Sigmoid colon (tissue), 7 donors: ENCODE results near the gene HECTD4. TPM values are rescaled to one million over a fixed set of nuclear protein-coding genes. Genes with fewer than 3 reads are reported as not detected.
A peak's percentile ranks its signal among the peaks of the same experiment; 100 is the strongest.

Source experiments
- DNase-seq: peaks from one replicate; pipeline ENCODE4 v3.0.0-alpha.2; 2019
- H3K27ac ChIP-seq, 4 donors: fragments of 200-600 bp; sonication (generic); one replicate each; pipeline ENCODE4 v1.5.1; 2016 to 2019; ENCODE audit warnings: mild to moderate bottlenecking in 1 of 4
- H3K27me3 ChIP-seq, 3 donors: fragments of 200-600 bp; sonication (generic); one replicate each; pipeline ENCODE4 v1.5.1; 2019; ENCODE audit warnings: mild to moderate bottlenecking in 1 of 3
- H3K36me3 ChIP-seq, 4 donors: fragments of 200-600 bp; sonication (generic); one replicate each; pipeline ENCODE4 v1.5.1; 2016 to 2019
- H3K4me1 ChIP-seq, 4 donors: fragments of 200-600 bp; sonication (generic); one replicate each; pipeline ENCODE4 v1.5.1; 2017 to 2019
- H3K4me3 ChIP-seq, 4 donors: fragments of 200-600 bp; sonication (generic); one replicate each; pipeline ENCODE4 v1.5.1; 2017 to 2019; ENCODE audit warnings: mild to moderate bottlenecking in 2 of 4, moderate library complexity in 1 of 4
- H3K9me3 ChIP-seq, 4 donors: fragments of 200-600 bp in 3 of 4; sonication (generic) in 3 of 4; one replicate each; pipeline versions ENCODE4 v1.5.1 to v1.6.1; 2013 to 2019
- EP300 ChIP-seq, 4 donors: sonication (generic); formaldehyde crosslinking; IDR thresholded peaks; one replicate each; pipeline ENCODE4 v1.6.1; 2017; ENCODE audit warnings: antibody characterized with exemption in 4 of 4
- POLR2A ChIP-seq, 2 donors: fragments of 450-650 bp; IDR thresholded peaks; one replicate each; pipeline ENCODE4 v1.6.1; 2016; ENCODE audit warnings: antibody characterized with exemption in 2 of 2, mild to moderate bottlenecking in 2 of 2, moderate library complexity in 2 of 2
- POLR2AphosphoS5 ChIP-seq, 4 donors: sonication (generic); formaldehyde crosslinking; IDR thresholded peaks; one replicate each; pipeline ENCODE4 v1.6.1; 2017; ENCODE audit warnings: antibody characterized with exemption in 4 of 4
- WGBS, 2 donors: extraction: QIAGEN DNeasy Blood & Tissue Kit; methylation state at CpG; one replicate each; pipeline ENCODE4 v1.1.7; 2013; 5-methylcytosine and 5-hydroxymethylcytosine counted together
- intact Hi-C: fragments of 100-400 bp; cut with DNase I; formaldehyde crosslinking; loops from one replicate; pipeline ENCODE4 v1.15.1; 2023
- polyA plus RNA-seq, 3 donors: library from polyadenylated mRNA; stranded (reverse); fragments of 200-250 nt; gene quantifications; one replicate each; pipeline ENCODE4 v1.2.3, GENCODE V29; 2013
- total RNA-seq, 4 donors: library from RNA; depleted of rRNA; stranded (reverse); fragments of >200 nt; gene quantifications; one replicate each; pipeline ENCODE4 v1.1.0, GENCODE V29; 2016
- TF ChIP-seq, protein P1 (sequence below), 4 experiments: fragments of 450-650 bp in 3 of 4; fragments of 200-600 bp in 1 of 4; IDR thresholded peaks; one replicate each; pipeline ENCODE4 v1.5.1; 2016 to 2019; ENCODE audit warnings: antibody characterized with exemption in 4 of 4, mild to moderate bottlenecking in 3 of 4, moderate library complexity in 2 of 4
- donor health status: healthy with polysubstance abuse.
- donor health status: Bipolar disorder and iron deficiency.
- donor health status: healthy.

Gene HECTD4
- total and polyA plus RNA-seq, 7 donors, result 5.4 to 64.8 (median 26.0) TPM

DNA sequence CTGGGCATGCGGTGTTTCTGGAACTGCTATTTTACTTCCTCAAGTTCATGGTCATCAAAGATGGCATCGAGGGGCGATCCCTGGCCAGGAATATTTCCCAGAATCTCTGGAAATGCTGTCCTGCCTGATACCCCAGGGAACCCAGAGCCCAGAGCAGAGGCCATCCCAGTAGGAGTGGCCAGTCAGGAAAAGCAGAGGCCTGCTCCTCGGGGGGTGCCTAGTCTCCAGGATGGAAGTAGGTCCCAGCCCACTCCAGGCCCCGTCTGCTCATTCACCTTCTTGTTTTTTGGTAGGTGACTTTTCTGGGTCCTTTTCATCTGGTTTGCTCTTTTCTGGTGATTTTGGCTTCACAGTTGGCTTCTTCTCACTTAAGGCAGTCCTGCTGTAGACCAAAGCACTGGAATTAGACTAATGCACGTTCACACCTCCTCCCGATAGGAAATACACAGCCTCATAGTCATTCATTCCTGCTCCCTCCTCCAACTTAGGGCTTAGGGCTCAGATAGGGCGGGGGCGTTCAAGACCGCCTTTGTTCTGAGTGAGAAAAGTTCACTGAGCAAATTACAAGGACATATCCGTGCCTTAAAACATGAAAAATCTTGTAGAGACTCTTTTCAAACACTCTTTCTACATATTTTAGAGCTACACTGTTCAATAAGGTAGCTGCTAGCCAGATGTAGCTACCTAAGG is 205.8 kb downstream of the HECTD4 start:
- Histone ChIP-seq H3K4me3 (no peak overlapping the region), H3K27me3 (no peaks in the 10 kb centered on the region), H3K4me1 (no peaks in the 10 kb centered on the region), H3K9me3 (no peaks in the 10 kb centered on the region), H3K27ac (no peak overlapping the region), H3K36me3 (peaks cover 31 to 97% (median 57%) of the 10 kb centered on the region in 4 donors)
- TF ChIP-seq, protein P1, sequence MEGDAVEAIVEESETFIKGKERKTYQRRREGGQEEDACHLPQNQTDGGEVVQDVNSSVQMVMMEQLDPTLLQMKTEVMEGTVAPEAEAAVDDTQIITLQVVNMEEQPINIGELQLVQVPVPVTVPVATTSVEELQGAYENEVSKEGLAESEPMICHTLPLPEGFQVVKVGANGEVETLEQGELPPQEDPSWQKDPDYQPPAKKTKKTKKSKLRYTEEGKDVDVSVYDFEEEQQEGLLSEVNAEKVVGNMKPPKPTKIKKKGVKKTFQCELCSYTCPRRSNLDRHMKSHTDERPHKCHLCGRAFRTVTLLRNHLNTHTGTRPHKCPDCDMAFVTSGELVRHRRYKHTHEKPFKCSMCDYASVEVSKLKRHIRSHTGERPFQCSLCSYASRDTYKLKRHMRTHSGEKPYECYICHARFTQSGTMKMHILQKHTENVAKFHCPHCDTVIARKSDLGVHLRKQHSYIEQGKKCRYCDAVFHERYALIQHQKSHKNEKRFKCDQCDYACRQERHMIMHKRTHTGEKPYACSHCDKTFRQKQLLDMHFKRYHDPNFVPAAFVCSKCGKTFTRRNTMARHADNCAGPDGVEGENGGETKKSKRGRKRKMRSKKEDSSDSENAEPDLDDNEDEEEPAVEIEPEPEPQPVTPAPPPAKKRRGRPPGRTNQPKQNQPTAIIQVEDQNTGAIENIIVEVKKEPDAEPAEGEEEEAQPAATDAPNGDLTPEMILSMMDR (IDR thresholded peaks at IDR 0.05), result no peak
- TF ChIP-seq POLR2A (IDR thresholded peaks at IDR 0.05) (no peak), EP300 (IDR thresholded peaks at IDR 0.05) (no peak), POLR2AphosphoS5 (IDR thresholded peaks at IDR 0.05) (no peak)
- DNase-seq, result peak; percentile 33
- intact Hi-C loops, result no loop called here
- 91 to 94% methylated on average over 11 of the region's 11 CpGs for WGBS, 2 donors

GRCh38 chr12:112175361-112176155 is 206.7 kb downstream of the HECTD4 start:
- Histone ChIP-seq H3K9me3 (no peaks in the 10 kb centered on the region), H3K36me3 (peaks cover 39 to 97% (median 57%) of the 10 kb centered on the region in 4 donors), H3K27me3 (no peaks in the 10 kb centered on the region), H3K4me1 (no peaks in the 10 kb centered on the region), H3K27ac (no peak overlapping the region), H3K4me3 (no peak overlapping the region)
- 95 to 96% methylated on average over 20 of the region's 20 CpGs for WGBS, 2 donors
- DNase-seq, result peak; percentile 34
- TF ChIP-seq POLR2A (IDR thresholded peaks at IDR 0.05), result no peak
- no peak for TF ChIP-seq EP300 (IDR thresholded peaks at IDR 0.05)
- TF ChIP-seq, protein P1 (IDR thresholded peaks at IDR 0.05), result no peak
- no peak for TF ChIP-seq POLR2AphosphoS5 (IDR thresholded peaks at IDR 0.05)
- intact Hi-C loops, result no loop called here

DNA sequence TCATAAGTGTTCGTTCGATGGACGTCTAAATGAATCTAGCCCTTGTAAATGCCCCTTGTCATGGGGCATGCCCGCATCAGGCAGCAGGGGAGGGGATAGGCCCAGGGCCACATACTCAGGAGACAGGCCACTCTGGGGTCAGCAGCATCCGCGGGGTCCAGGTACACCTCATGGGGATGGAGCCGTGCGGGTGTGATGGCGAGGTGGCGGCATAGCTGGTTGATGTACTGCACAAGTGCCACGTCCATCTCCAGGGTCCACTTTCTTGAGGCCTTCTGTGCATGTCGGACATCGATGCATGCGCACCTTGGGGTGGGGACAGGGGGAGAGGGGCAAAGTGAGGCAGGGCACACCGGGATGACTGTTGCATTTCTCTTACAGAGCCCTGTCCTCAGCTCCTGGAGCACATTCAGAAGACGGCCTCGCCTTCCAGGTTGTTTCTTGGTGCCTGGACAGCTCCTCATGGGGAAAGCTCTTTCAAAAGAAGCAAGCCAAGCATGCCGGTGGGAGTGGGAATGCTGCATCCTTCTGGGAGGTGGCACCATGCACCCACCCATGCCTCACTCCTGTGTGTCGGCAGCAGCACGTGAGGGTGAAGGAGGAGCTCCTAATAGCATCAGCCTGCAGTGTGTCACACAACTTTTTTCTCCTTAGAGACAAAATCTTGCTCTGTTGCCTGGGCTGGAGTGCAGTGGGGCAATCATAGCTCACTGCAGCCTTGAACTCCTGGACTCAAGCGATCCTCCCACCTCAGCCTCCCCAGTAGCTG is 209.5 kb downstream of the HECTD4 start:
- H3K4me1 ChIP-seq, result no peaks in the 10 kb centered on the region
- no peaks in the 10 kb centered on the region for H3K27me3 ChIP-seq
- intact Hi-C loops, result no loop called here
- H3K9me3 ChIP-seq, result no peaks in the 10 kb centered on the region
- WGBS, 2 donors, result 97 to 98% methylated on average over 21 of the region's 21 CpGs
- TF ChIP-seq EP300 (IDR thresholded peaks at IDR 0.05) (no peak), POLR2A (IDR thresholded peaks at IDR 0.05) (no peak), POLR2AphosphoS5 (IDR thresholded peaks at IDR 0.05) (no peak)
- TF ChIP-seq, protein P1 (IDR thresholded peaks at IDR 0.05), result no peak
- no peak overlapping the region for H3K4me3 ChIP-seq
- H3K27ac ChIP-seq, result no peak overlapping the region
- H3K36me3 ChIP-seq, result peaks cover 23 to 94% (median 46%) of the 10 kb centered on the region in 4 donors
- peak; percentile 56 for DNase-seq

- Histone ChIP-seq H3K4me1 (no peaks in the 10 kb centered on the region), H3K27me3 (no peaks in the 10 kb centered on the region), H3K36me3 (peaks cover 21 to 92% (median 41%) of the 10 kb centered on the region in 4 donors), H3K27ac (no peak overlapping the region), H3K9me3 (no peaks in the 10 kb centered on the region), H3K4me3 (no peak overlapping the region)
- DNase-seq, result peak; percentile 49
- 74 to 89% methylated on average over 17 of the region's 17 CpGs for WGBS, 2 donors
- intact Hi-C loops, result no loop called here
- TF ChIP-seq POLR2A (IDR thresholded peaks at IDR 0.05) (no peak), POLR2AphosphoS5 (IDR thresholded peaks at IDR 0.05) (no peak), EP300 (IDR thresholded peaks at IDR 0.05) (no peak)
- TF ChIP-seq, protein P1 (IDR thresholded peaks at IDR 0.05), result no peak
Measured at GRCh38 chr12:112170971-112171596, 211.1 kb downstream of the HECTD4 start.
